Transverse colon (tissue), 4 donors: ENCODE measurements around the gene KRTAP10-1. TPM values are rescaled to one million over a fixed set of nuclear protein-coding genes. Genes with fewer than 3 reads are reported as not detected.

ENCODE experiments used
- DNase-seq: peaks from one replicate; pipeline ENCODE4 v3.0.0-alpha.2; 2019
- H3K27ac ChIP-seq, 4 donors: fragments of 200-600 bp; sonication (generic); 2 replicates each; pipeline ENCODE4 v1.5.1; 2016 to 2018; ENCODE audit warnings: inconsistent platforms in 4 of 4
- H3K27me3 ChIP-seq: fragments of 200-600 bp; sonication (generic); 2 replicates; pipeline ENCODE4 v1.5.1; 2017; ENCODE audit warnings: inconsistent platforms
- H3K36me3 ChIP-seq, 4 donors: fragments of 200-600 bp; sonication (generic); 2 replicates each; pipeline ENCODE4 v1.5.1; 2017 to 2019; ENCODE audit warnings: inconsistent platforms in 4 of 4
- H3K4me1 ChIP-seq, 4 donors: fragments of 200-600 bp; sonication (generic); 2 replicates each; pipeline ENCODE4 v1.5.1; 2017 to 2020; ENCODE audit warnings: inconsistent platforms in 4 of 4
- H3K4me3 ChIP-seq, 4 donors: fragments of 200-600 bp; sonication (generic); 1 replicate in 1 of 4; 2 replicates in 3 of 4; pipeline versions ENCODE4 v1.5.1 to v1.6.1; 2017 to 2019; ENCODE audit warnings: inconsistent platforms in 4 of 4
- H3K9me3 ChIP-seq, 2 donors: fragments of 200-600 bp; sonication (generic); 2 replicates each; pipeline ENCODE4 v1.5.1; 2017 to 2019; ENCODE audit warnings: inconsistent platforms in 2 of 2
- EP300 ChIP-seq: sonication (generic); formaldehyde crosslinking; IDR thresholded peaks from one replicate; pipeline ENCODE4 v1.6.1; 2017; ENCODE audit warnings: antibody characterized with exemption, low read depth
- POLR2A ChIP-seq: fragments of 450-650 bp; IDR thresholded peaks from one replicate; pipeline ENCODE4 v1.6.1; 2016; ENCODE audit warnings: antibody characterized with exemption, mild to moderate bottlenecking, moderate library complexity
- POLR2AphosphoS5 ChIP-seq, 3 donors: sonication (generic); formaldehyde crosslinking; IDR thresholded peaks; one replicate each; pipeline ENCODE4 v1.6.1; 2016; ENCODE audit warnings: antibody characterized with exemption in 3 of 3
- WGBS, 2 donors: methylation state at CpG; one replicate each; pipeline ENCODE4 v1.1.5; 2018; ENCODE audit warnings: low coverage in 1 of 2; 5-methylcytosine and 5-hydroxymethylcytosine counted together
- in situ Hi-C, 4 donors: fragments of 200-750 bp; cut with MboI; loops; one replicate each; pipeline versions ENCODE4 v1.15.0 to v1.15.1; 2017; ENCODE audit warnings: low sequenced_read_pairs in 3 of 4, low pct_ligation_motif_present in 1 of 4, low pct_unique_long_range_greater_than_20kb in 1 of 4
- intact Hi-C: fragments of 100-400 bp; cut with DNase I; formaldehyde crosslinking; loops from one replicate; pipeline ENCODE4 v1.15.1; 2023; ENCODE audit warnings: low total_unique reads
- total RNA-seq, 4 donors: library from RNA; depleted of rRNA; stranded (reverse); fragments of >200 nt; gene quantifications; one replicate each; pipeline ENCODE4 v1.1.0, GENCODE V29; 2016
- TF ChIP-seq, protein P1 (sequence below), 5 experiments: fragments of 200-600 bp in 3 of 5; fragments of 450-650 bp in 2 of 5; sonication (generic) in 3 of 5; IDR thresholded peaks; 1 replicate in 2 of 5; 2 replicates in 3 of 5; pipeline ENCODE4 v1.5.1; 2016 to 2017; ENCODE audit warnings: antibody characterized with exemption in 5 of 5, inconsistent platforms in 3 of 5, mild to moderate bottlenecking in 2 of 5, moderate library complexity in 1 of 5

Gene KRTAP10-1
- total RNA-seq, 4 donors from 2014 or later: not detected

- no peak overlapping the region for H3K27ac ChIP-seq
- no peak for DNase-seq
Measured at GRCh38 chr21:44548922-44549321, 8.9 kb upstream of the KRTAP10-1 start.

DNA sequence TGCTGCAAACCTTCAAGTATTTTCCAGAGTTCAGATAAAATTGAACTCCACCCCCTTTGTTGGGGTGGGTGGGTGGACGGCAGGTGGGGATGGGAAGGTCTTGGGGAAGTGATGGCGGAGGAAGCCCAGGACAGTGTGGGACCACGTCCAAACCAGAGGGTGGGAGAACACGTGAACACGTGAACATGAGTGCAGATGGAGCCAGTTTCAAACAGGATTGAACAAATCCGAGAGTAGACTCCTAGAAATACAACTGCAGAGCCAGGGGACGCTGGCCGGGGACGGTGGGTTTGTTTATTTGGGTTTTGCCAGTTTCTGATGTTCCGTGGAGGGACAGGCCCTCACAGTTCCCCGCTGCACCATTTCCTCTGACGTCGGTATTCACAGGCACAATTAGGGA lies 8.4 kb upstream of the KRTAP10-1 start:
- no peak for DNase-seq
- intact Hi-C loops: no loop called here
- no peak overlapping the region for H3K4me3 ChIP-seq
- no peak overlapping the region for H3K27ac ChIP-seq
- in situ Hi-C loops: no loop called here
- peaks cover 21% of the 10 kb centered on the region for H3K27me3 ChIP-seq
- H3K4me1 ChIP-seq: no peaks in the 10 kb centered on the region
- no peaks in the 10 kb centered on the region for H3K9me3 ChIP-seq
- WGBS, 2 donors: 58 to 71% methylated on average over 5 to 13 of the region's 13 CpGs
- H3K36me3 ChIP-seq: no peaks in the 10 kb centered on the region
- no peak for TF ChIP-seq POLR2A
- TF ChIP-seq EP300: no peak
- TF ChIP-seq, protein P1, sequence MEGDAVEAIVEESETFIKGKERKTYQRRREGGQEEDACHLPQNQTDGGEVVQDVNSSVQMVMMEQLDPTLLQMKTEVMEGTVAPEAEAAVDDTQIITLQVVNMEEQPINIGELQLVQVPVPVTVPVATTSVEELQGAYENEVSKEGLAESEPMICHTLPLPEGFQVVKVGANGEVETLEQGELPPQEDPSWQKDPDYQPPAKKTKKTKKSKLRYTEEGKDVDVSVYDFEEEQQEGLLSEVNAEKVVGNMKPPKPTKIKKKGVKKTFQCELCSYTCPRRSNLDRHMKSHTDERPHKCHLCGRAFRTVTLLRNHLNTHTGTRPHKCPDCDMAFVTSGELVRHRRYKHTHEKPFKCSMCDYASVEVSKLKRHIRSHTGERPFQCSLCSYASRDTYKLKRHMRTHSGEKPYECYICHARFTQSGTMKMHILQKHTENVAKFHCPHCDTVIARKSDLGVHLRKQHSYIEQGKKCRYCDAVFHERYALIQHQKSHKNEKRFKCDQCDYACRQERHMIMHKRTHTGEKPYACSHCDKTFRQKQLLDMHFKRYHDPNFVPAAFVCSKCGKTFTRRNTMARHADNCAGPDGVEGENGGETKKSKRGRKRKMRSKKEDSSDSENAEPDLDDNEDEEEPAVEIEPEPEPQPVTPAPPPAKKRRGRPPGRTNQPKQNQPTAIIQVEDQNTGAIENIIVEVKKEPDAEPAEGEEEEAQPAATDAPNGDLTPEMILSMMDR (IDR thresholded peaks at IDR 0.05): no peak
- no peak for TF ChIP-seq POLR2AphosphoS5 (IDR thresholded peaks at IDR 0.05)

More at GRCh38 chr21:44548922-44549321, 8.9 kb upstream of the KRTAP10-1 start:
- intact Hi-C loops (no loop called here), in situ Hi-C loops (no loop called here)
- H3K4me1 ChIP-seq: no peaks in the 10 kb centered on the region
- H3K4me3 ChIP-seq: no peak overlapping the region
- H3K9me3 ChIP-seq: no peaks in the 10 kb centered on the region
- TF ChIP-seq, protein P1 (IDR thresholded peaks at IDR 0.05): no peak
- TF ChIP-seq POLR2AphosphoS5 (IDR thresholded peaks at IDR 0.05): no peak
- TF ChIP-seq POLR2A: no peak
- no peak for TF ChIP-seq EP300
- H3K27me3 ChIP-seq: peaks cover 21% of the 10 kb centered on the region
- 44 to 52% methylated on average over 11 to 14 of the region's 14 CpGs for WGBS, 2 donors
- H3K36me3 ChIP-seq: no peaks in the 10 kb centered on the region

GRCh38 chr21:44547656-44548331 lies 7.8 kb upstream of the KRTAP10-1 start:
- Histone ChIP-seq H3K27me3 (peaks cover 21% of the 10 kb centered on the region), H3K4me3 (no peak overlapping the region), H3K36me3 (no peaks in the 10 kb centered on the region), H3K4me1 (no peaks in the 10 kb centered on the region), H3K9me3 (peaks cover 0 to 3% of the 10 kb centered on the region in 2 donors), H3K27ac (no peak overlapping the region)
- WGBS, 2 donors: 33 to 53% methylated on average over 3 to 5 of the region's 5 CpGs
- intact Hi-C loops: no loop called here
- DNase-seq: no peak
- no peak for TF ChIP-seq POLR2AphosphoS5 (IDR thresholded peaks at IDR 0.05)
- in situ Hi-C loops: no loop called here

DNA sequence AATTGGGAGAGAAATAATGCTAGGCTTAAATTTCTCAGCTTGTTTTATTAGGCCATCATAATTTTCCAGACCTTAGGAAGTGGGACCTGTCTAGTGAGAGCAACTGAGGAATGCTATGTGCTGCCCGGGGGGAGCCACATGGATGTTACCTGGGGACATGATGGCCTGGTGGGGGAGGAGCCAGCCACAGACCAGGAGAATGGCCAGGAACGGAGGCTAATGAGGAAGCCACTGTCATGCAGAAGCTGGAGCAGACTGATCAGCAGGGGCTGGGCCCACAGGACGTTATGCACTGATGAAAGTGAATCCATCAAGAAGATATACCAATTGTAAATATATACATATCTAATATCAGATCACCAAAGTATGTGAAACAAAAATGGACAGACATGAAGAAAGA lies 4.6 kb upstream of the KRTAP10-1 start:
- DNase-seq: no peak
- H3K9me3 ChIP-seq: peaks cover 0 to 4% of the 10 kb centered on the region in 2 donors
- H3K4me3 ChIP-seq: no peak overlapping the region
- no peaks in the 10 kb centered on the region for H3K4me1 ChIP-seq
- intact Hi-C loops: no loop called here
- in situ Hi-C loops: no loop called here
- no peak for TF ChIP-seq POLR2AphosphoS5 (IDR thresholded peaks at IDR 0.05)
- TF ChIP-seq POLR2A: no peak
- TF ChIP-seq EP300: no peak
- no peaks in the 10 kb centered on the region for H3K36me3 ChIP-seq
- no peak overlapping the region for H3K27ac ChIP-seq
- H3K27me3 ChIP-seq: peaks cover 17% of the 10 kb centered on the region
- WGBS, 2 donors: 50 to 71% methylated on average over 1 to 3 of the region's 3 CpGs

DNA sequence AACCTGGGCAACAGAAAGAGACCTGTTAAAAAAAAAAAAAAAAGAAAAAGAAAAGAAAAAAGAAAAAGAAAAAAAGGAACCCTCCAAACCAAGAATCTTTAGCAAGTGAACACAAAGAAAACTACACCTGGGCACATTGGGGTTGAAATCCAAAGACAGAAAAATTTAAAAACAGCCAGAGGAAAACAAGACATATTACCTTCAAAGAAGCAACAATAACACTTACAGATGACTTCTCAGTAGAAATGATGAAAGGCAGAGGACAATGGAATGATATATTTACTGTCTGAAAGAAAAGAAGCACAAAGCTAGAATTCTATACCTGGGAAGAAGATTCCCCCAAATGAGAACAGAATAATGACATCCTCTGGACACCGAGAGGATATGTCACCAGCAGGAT lies 2.7 kb upstream of the KRTAP10-1 start:
- Histone ChIP-seq H3K36me3 (no peaks in the 10 kb centered on the region), H3K27ac (no peak overlapping the region), H3K4me3 (no peak overlapping the region), H3K4me1 (no peaks in the 10 kb centered on the region), H3K9me3 (peaks cover 0 to 4% of the 10 kb centered on the region in 2 donors), H3K27me3 (peaks cover 13% of the 10 kb centered on the region)
- in situ Hi-C loops: no loop called here
- no peak for DNase-seq
- TF ChIP-seq POLR2A (no peak), EP300 (no peak), POLR2AphosphoS5 (IDR thresholded peaks at IDR 0.05) (no peak)
- TF ChIP-seq, protein P1 (IDR thresholded peaks at IDR 0.05): no peak
- WGBS, 2 donors: 76 to 82% methylated on average over 1 of the region's 1 CpG
- intact Hi-C loops: no loop called here
